Skeletal muscle satellite cell (primary cell): Measurements from ENCODE around the gene ITPR1. TPM values are rescaled to one million over a fixed set of nuclear protein-coding genes. Genes with fewer than 3 reads are reported as not detected.
"Not testable (repeated sequence)": the region's sequence is repeated elsewhere in the genome, so short reads cannot be mapped to it uniquely, and the experiment has no call there.

Source experiments
- H3K27me3 ChIP-seq: 2 replicates; pipeline ENCODE4 v1.7.0; 2013; ENCODE audit warnings: low read length; ENCODE audit not compliant: control insufficient read depth, insufficient read depth
- H3K36me3 ChIP-seq: 2 replicates; pipeline ENCODE4 v1.7.0; 2013; ENCODE audit warnings: mild to moderate bottlenecking, control low read depth, low read length; ENCODE audit not compliant: insufficient read depth
- H3K4me1 ChIP-seq: 2 replicates; pipeline ENCODE4 v1.7.0; 2013; ENCODE audit warnings: low read length; ENCODE audit not compliant: control insufficient read depth, insufficient read depth
- H3K4me2 ChIP-seq: 2 replicates; pipeline ENCODE4 v1.7.0; 2013; ENCODE audit warnings: mild to moderate bottlenecking, low read length
- H3K4me3 ChIP-seq: 2 replicates; pipeline ENCODE4 v1.7.0; 2013; ENCODE audit warnings: low read length
- H3K9ac ChIP-seq: 2 replicates; pipeline ENCODE4 v1.7.0; 2013; ENCODE audit warnings: mild to moderate bottlenecking, low read depth, low read length, moderate library complexity
- H3K9me3 ChIP-seq: replicated peaks from 2 replicates; pipeline ENCODE4 v1.7.0; 2013; ENCODE audit warnings: mild to moderate bottlenecking, control low read depth, low read length
- total RNA-seq: library from RNA; depleted of rRNA; stranded (reverse); fragments of >200 nt; gene quantifications from 2 replicates; pipeline ENCODE4 v1.2.3, GENCODE V29; 2012; rRNA removed

The ITPR1 gene
- 27.1 and 35.4 TPM in 2 replicates for total RNA-seq

DNA sequence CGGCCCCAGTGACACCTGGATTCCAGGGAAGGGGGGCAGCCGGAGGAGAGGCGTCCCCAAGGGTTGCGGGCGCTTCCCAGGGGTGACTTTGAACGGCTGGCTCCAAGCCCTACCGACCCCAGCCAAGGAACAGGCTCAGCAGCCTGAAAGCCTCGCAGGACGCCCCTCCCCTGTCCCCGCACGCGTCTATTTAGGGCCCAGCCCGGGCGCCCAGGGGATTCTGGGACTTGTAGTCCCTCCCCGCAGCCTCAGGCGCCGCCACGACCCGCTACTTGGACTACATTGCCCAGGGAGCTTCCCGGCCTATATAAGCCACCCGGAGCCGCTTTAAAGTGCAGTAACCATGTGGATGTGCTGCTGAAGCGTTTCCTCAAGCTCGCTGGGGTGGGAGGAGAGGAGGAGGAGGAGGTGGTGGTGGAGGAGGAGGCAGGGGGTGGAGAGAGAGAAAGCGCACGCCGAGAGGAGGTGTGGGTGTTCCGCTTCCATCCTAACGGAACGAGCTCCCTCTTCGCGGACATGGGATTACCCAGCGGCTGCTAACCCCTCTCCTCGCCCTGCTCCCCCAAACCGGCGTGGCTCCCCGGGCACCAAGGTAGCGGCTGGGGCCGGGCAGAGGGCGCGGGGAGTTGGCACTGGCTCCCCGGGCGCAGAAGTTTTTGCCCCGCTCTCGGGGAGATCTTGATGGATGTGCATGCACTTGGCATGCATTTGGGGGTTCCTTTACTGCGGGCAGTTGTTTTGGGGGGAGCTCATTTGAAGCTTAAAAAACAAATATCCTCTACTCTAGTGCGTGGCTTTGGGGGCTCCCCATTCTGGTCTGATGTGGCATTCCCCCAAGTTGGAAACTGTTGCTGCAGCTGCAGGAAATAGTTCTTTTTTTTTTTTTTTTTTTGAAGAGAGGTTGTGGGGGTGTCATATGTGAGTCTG, at the start of gene ITPR1:
ITPR1 (plus strand) TSS at position 335 of the 927 bp plus-strand sequence. CDS start 23,144 bp downstream, outside the sequence.
- Histone ChIP-seq H3K9me3 (no peaks in the 10 kb centered on the region), H3K36me3 (no peaks in the 10 kb centered on the region), H3K4me3 (peak within 1 kb of the TSS; percentile 92), H3K4me1 (peaks cover 10% of the 10 kb centered on the region), H3K27me3 (peaks cover 30% of the 10 kb centered on the region), H3K4me2 (peak within 1 kb of the TSS; percentile 94), H3K9ac (peak within 1 kb of the TSS; percentile 81)

GRCh38 chr3:4447295-4447999, 45.7 kb upstream of the ITPR1 start:
- Histone ChIP-seq H3K9ac (no peak overlapping the region), H3K4me3 (no peak overlapping the region), H3K9me3 (no peaks in the 10 kb centered on the region), H3K27me3 (no peaks in the 10 kb centered on the region), H3K4me2 (no peak overlapping the region), H3K36me3 (peaks cover 4% of the 10 kb centered on the region), H3K4me1 (no peaks in the 10 kb centered on the region)

DNA sequence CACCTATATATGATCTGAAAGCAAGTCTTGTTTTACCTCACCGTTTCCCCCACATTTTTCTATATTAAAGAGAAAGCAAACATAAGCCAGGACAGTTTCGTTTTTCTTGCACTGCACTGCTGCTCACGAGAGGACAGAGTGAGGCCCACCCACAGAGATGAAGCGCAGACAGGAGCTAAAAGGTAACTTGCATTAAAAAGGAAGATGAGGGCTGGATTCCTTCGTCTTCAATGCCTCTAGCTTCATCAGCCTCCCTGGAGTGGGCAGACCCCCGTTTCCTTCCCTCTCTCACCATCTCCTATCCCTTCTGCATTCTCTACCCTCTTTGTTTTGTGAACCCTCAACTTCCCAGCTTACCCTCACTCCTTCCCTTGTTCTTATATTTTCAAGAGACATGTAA, 45.0 kb upstream of the ITPR1 start:
- Histone ChIP-seq H3K9me3 (no peaks in the 10 kb centered on the region), H3K9ac (no peak overlapping the region), H3K27me3 (no peaks in the 10 kb centered on the region), H3K4me1 (no peaks in the 10 kb centered on the region), H3K36me3 (peaks cover 4% of the 10 kb centered on the region), H3K4me3 (no peak overlapping the region), H3K4me2 (no peak overlapping the region)

GRCh38 chr3:4449043-4449805, 43.9 kb upstream of the ITPR1 start:
- Histone ChIP-seq H3K9me3 (no peaks in the 10 kb centered on the region), H3K9ac (no peak overlapping the region), H3K36me3 (peaks cover 4% of the 10 kb centered on the region), H3K4me3 (no peak overlapping the region), H3K27me3 (no peaks in the 10 kb centered on the region), H3K4me1 (no peaks in the 10 kb centered on the region), H3K4me2 (no peak overlapping the region)

DNA sequence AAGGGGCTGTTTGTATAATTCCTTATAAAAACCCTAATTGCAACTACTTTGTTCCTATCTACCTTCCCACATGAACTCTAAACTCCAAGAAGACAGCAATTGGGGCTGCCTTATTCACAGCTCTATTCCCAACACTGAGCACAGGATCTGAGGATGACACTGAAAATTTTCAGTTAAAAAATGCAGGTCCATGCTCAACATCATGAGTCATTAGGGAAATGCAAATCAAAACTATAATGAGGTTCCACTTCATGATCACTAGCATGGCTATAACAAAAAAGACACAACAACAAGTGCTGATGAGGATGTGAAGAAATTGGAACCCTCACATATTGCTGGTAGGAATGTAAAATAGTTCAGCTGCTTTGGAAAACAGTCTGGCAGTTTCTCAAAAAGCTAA, 39.0 kb upstream of the ITPR1 start:
- Histone ChIP-seq H3K36me3 (no peaks in the 10 kb centered on the region), H3K27me3 (no peaks in the 10 kb centered on the region), H3K4me2 (no peak overlapping the region), H3K9me3 (no peaks in the 10 kb centered on the region), H3K4me3 (no peak overlapping the region), H3K9ac (no peak overlapping the region), H3K4me1 (no peaks in the 10 kb centered on the region)

GRCh38 chr3:4456780-4457179, 36.4 kb upstream of the ITPR1 start:
- not testable (repeated sequence) for H3K9me3 ChIP-seq, H3K4me3 ChIP-seq, H3K4me2 ChIP-seq, H3K4me1 ChIP-seq, H3K9ac ChIP-seq, H3K27me3 ChIP-seq, H3K36me3 ChIP-seq

- H3K4me1 ChIP-seq, result no peaks in the 10 kb centered on the region
- no peak overlapping the region for H3K4me3 ChIP-seq
- no peak overlapping the region for H3K4me2 ChIP-seq
- no peaks in the 10 kb centered on the region for H3K9me3 ChIP-seq
- H3K27me3 ChIP-seq, result no peaks in the 10 kb centered on the region
- H3K36me3 ChIP-seq, result no peaks in the 10 kb centered on the region
- H3K9ac ChIP-seq, result no peak overlapping the region
Measured at GRCh38 chr3:4458961-4459360, 34.2 kb upstream of the ITPR1 start.

- Histone ChIP-seq H3K27me3 (no peaks in the 10 kb centered on the region), H3K4me1 (no peaks in the 10 kb centered on the region), H3K36me3 (no peaks in the 10 kb centered on the region), H3K4me2 (no peak overlapping the region), H3K9me3 (no peaks in the 10 kb centered on the region), H3K9ac (no peak overlapping the region), H3K4me3 (no peak overlapping the region)
Measured at GRCh38 chr3:4460334-4460733, 32.8 kb upstream of the ITPR1 start.

DNA sequence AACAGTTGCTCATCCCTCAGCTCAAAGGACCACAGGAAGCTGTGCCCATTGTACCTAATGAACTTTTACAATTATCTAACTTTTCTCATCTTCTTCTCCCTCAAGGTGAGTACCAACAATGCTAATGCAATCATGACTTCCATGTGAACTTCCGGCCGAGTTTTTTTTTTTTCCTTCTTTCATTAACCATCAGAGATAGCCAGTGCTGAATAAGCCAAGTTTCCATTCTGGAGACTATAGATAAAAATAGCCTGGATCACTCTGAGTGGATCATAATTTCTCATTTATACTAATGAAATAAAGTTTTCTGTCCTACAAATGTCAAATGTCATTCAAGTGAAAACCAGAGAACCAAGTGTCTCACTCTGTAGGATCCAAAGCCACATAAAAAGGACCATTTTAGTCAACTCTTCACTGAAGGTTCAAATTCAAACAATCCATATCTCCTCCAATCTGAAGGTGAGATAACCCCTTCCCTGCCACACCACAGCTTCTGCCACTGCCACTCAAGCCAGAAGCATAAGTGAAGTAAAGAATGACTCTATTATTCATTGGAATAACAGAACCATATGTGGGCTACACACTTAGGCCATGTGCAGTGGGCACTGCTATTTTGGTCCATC, 31.6 kb upstream of the ITPR1 start:
- H3K4me2 ChIP-seq, result no peak overlapping the region
- no peaks in the 10 kb centered on the region for H3K36me3 ChIP-seq
- peaks cover 4% of the 10 kb centered on the region for H3K4me1 ChIP-seq
- no peak overlapping the region for H3K4me3 ChIP-seq
- no peaks in the 10 kb centered on the region for H3K9me3 ChIP-seq
- no peak overlapping the region for H3K9ac ChIP-seq
- H3K27me3 ChIP-seq, result no peaks in the 10 kb centered on the region

GRCh38 chr3:4462369-4463040, 30.6 kb upstream of the ITPR1 start:
- peaks cover 5% of the 10 kb centered on the region for H3K4me1 ChIP-seq
- no peaks in the 10 kb centered on the region for H3K27me3 ChIP-seq
- H3K4me2 ChIP-seq, result no peak overlapping the region
- no peak overlapping the region for H3K9ac ChIP-seq
- H3K9me3 ChIP-seq, result no peaks in the 10 kb centered on the region
- H3K4me3 ChIP-seq, result no peak overlapping the region
- H3K36me3 ChIP-seq, result no peaks in the 10 kb centered on the region
